GM12873 (cell line): ENCODE measurements around the gene RAI1.

ENCODE experiments used
- TF ChIP-seq, protein P1 (sequence below): IDR thresholded peaks from 2 replicates; pipeline ENCODE4 v1.5.1; 2012; ENCODE audit warnings: low read depth, mild to moderate bottlenecking, moderate library complexity, low read length, control low read depth; ENCODE audit not compliant: insufficient read depth; ENCODE audit errors: missing control alignments

RAI1 gene

DNA sequence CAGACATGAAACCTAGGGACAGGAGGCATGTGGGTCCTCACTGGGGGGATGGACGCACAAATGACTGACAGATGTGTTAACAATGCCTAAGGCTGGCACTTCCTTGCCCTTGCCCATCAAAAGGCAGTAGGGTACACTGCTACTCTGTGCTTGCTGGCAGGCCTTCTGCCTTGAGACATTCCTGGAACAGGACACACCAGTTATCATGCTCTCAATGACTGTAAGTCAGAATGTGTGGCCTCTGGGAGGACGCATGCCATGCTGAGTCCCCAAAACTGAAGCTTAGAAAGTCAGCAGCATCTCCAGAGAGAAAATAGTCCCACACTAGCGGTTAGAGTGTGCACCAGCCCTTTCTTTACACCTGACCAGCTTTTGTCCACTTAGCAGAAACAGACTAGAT, 171.7 kb downstream of the RAI1 start:
- TF ChIP-seq, protein P1, sequence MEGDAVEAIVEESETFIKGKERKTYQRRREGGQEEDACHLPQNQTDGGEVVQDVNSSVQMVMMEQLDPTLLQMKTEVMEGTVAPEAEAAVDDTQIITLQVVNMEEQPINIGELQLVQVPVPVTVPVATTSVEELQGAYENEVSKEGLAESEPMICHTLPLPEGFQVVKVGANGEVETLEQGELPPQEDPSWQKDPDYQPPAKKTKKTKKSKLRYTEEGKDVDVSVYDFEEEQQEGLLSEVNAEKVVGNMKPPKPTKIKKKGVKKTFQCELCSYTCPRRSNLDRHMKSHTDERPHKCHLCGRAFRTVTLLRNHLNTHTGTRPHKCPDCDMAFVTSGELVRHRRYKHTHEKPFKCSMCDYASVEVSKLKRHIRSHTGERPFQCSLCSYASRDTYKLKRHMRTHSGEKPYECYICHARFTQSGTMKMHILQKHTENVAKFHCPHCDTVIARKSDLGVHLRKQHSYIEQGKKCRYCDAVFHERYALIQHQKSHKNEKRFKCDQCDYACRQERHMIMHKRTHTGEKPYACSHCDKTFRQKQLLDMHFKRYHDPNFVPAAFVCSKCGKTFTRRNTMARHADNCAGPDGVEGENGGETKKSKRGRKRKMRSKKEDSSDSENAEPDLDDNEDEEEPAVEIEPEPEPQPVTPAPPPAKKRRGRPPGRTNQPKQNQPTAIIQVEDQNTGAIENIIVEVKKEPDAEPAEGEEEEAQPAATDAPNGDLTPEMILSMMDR: no peak

DNA sequence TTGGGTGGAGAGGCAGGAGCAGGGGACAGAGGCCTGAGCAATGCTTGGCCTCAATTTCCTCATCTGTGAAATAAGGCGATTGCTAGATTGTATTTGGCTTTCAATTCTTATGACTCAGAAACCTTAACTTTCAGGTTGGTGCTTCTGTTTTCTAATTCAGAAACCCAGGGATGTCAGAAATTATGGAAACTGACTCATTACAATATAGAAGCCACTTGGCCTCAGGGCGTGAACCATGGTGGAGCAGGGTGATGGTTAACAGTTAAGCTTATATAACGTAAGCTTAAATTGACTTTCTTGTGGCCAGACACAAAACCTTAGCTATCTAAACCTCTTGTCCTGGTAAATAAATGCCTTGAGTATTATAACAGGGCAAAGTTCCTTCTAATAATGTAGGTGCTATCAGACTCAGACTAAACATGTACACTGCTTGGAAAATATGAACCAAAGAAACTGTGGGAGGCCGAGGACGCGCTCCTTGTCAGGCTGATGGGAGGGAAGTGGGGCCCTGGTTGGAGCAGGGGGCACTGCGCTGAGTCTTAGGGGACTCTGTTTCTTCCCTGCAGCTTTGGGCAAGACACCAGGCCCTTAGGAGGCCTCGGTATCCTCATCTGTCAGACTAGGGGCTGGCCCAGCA, 172.7 kb downstream of the RAI1 start:
- TF ChIP-seq, protein P1: no peak

DNA sequence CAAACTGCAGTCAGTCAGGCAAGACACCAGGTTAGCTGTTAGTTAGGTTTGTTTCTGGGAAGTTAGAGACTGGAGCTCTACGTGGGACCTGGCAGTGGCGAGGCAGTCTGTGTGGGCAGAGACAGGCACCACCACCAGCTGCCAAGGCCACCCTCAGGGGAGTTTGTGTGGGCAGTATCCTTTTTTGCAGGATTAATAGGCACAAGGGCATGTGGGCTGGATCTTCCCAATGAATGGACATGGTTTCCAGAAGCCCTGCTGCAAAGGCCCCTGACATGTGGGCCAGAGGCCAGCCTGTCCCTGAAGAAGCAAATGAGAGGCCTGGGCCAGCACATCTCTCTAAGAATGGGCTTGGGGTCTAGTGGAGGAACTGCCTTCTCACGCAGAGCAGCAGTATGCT, 174.7 kb downstream of the RAI1 start:
- TF ChIP-seq, protein P1: no peak

DNA sequence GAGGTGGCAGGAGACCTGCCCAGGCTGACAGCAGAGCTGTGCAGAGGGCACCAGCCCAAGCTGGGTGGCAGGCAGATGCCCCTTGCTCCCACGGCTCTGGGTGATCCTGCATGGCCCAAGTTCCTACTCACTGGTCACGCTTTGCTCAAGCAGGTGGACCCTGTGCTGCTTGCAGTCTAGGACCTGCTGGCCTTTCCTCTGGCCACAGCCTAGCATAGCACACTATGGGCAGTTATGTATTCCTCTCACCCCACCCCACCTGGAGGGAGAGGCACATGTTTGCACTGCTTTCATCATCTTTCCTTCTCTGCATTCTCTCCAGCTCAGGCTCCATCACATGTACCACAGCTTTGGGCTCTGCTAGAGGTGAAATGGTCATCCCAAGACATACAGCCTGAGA, 175.1 kb downstream of the RAI1 start:
- TF ChIP-seq, protein P1: no peak

DNA sequence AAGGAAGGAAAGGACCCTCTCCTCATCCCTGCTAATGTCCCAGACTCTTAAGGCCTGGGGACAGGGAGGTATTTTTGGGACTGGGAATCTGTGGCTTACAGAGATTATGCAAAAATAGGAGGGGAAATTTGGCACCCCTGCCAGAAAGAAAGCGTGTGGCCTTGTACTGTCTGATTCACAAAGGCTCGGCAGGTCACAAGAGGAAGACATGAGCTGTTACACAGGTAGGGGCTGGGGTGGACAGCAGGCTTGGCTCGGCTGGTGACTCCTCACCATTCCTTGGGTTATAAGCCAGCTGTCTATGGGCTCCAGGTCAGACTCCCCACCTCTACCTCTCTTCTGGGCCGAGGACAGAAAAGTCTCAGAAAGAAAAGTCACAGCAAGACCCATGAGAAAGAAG, 176.2 kb downstream of the RAI1 start:
- TF ChIP-seq, protein P1: no peak

DNA sequence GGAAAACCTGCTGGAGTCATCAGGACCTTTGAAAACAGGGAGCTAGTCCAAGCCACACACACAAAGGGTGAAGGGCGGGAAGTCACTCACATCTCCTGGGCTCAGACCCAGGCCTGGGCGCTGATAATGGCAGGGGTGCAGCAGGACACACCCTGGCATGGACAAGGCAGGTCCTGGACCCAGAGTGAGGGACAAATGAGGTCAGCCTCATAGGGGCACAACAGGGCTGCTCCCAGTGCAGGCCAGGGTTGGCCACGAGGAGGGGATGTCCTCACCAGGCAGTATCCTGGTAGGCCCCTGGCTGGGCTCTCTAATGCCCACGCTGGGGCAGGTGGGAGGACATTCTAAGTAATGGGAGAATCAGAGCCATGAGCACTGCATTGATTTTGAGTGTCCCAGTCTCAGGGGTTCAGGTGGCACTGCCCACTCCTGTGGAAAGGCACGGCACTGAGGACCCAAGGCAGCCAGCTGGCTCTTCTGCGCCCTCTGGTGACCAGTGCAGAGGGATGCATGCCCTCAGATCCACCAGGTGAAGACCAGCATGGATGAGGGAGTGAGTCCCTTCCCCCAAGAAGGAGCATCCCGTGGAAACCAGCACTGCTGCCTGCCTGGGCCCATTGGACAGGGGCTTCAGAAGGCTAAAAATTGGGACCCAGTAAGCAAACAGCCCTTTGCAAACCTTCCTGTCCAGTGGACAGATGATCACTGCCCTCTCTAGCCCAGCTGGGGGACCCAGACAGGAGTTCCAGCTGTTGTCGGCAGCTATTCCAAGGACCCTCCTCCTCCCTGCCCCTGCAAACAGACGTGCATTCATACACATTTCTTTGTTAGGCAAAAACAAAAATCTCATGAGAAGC, 178.9 kb downstream of the RAI1 start:
- TF ChIP-seq, protein P1: peak; percentile 99

DNA sequence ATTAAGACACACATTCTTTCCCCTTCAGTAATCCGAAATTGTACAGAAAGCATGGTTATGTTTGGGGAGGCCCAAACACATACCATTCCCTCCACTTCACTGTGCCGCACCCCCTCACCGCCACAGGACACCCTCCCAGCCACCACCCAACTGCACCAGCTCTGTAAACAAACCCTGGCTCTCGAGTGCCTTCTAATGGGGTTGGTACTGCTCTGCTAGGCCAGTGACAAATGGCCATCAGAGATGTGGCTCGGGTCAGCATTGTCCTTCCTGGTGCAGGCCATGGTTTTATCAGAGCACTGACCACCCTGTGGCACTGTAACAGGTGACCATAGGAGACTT, 179.5 kb downstream of the RAI1 start:
- TF ChIP-seq, protein P1: no peak
